Measurements from ENCODE around the gene PCYT1A. TPM values are rescaled to one million over a fixed set of nuclear protein-coding genes. Genes with fewer than 3 reads are reported as not detected.
A peak's percentile ranks its signal among the peaks of the same experiment; 100 is the strongest.

PCYT1A gene
- total and polyA plus RNA-seq, 2 of the 13 experiments (the other 11 are each of a cell fraction or from before 2014, with no cell fraction given) = 26.4 to 45.3 TPM

DNA sequence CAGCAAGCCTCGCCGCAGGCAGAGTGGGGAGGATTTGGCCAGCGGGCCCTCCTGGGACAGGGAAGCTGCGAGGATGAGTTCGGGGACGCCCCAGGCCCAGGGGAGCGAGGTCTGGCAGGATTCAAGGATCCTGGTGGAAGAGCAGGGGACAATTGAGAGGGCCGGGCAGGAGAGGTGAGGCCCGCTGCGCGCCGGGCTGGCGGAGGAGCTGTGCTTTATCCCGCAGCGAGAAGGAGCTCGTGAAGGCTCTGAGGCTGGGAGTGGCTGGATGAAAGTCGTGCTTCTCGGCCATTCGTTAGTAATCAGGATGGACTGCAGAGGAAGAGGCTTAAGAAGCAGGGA is 67.6 kb downstream of the PCYT1A start:
- ATAC-seq (no peak), FAIRE-seq (no peak), DNase-seq (ENCODE audit: low spot score) (no peak)
- CTCF ChIA-PET (ENCODE audit: low intra/inter-chr PET ratio, low total read pairs) = no interaction called here
- in situ Hi-C loops (cut with HindIII; ENCODE audit: extremely low pct_ligation_motif_present, low pct_unique_long_range_greater_than_20kb) = no loop called here
- Histone ChIP-seq H4K20me1 (ENCODE audit: insufficient read depth, low read length) (no peaks in the 10 kb centered on the region), H2AFZ (ENCODE audit: low read length) (no peak overlapping the region), H3K4me1 (ENCODE audit: insufficient read depth, low read length) (peaks cover 52% of the 10 kb centered on the region), H3K9ac (ENCODE audit: insufficient read depth, low read depth, low read length) (no peak overlapping the region; the same call in 1 of the 2 replicates), H3K9me3 (ENCODE audit: low read length) (no peaks in the 10 kb centered on the region), H3K4me3 (replicated peaks in 1 of 3; ENCODE audit: insufficient read depth in 1 of 3, low read depth in 2 of 3, low read length in 3 of 3) (no peak overlapping the region; a peak in 1 of 6 replicates), H3K27ac (ENCODE audit: extremely low read length, insufficient read depth, low read length) (peak overlapping the region; percentile 53), H3K79me2 (ENCODE audit: insufficient read depth, low read length) (no peaks in the 10 kb centered on the region), H3K27me3 (ENCODE audit: control insufficient read depth in 1 of 2, insufficient read depth in 2 of 2, low read length in 2 of 2) (no peaks in the 10 kb centered on the region; a peak in 1 of 5 replicates), H3K4me2 (ENCODE audit: low read depth, low read length) (peak overlapping the region; percentile 34; the same call in 1 of the 2 replicates), H3K36me3 (replicated peaks in 1 of 2; ENCODE audit: control insufficient read depth in 1 of 2, insufficient read depth in 2 of 2, low read length in 2 of 2) (no peaks in the 10 kb centered on the region)
- 90% methylated on average over 19 of the region's 19 CpGs for WGBS (ENCODE audit: low lambda C conversion rate)
- BruUV-seq (replicated peaks) = no TSS peak
- intact Hi-C loops (cut with micrococcal nuclease; ENCODE audit: unreplicated experiment) = no loop called here
- POLR2A ChIA-PET = no interaction called here
- TF ChIP-seq ZFAT (CRISPR knock-in tag; conservative IDR thresholded peaks at IDR 0.05) = no peak
- TF ChIP-seq ZNF772 (CRISPR knock-in tag; IDR thresholded peaks at IDR 0.05) = no peak
- no peak for TF ChIP-seq ATF1 (CRISPR knock-in tag; IDR thresholded peaks at IDR 0.05)
- TF ChIP-seq, protein P1, sequence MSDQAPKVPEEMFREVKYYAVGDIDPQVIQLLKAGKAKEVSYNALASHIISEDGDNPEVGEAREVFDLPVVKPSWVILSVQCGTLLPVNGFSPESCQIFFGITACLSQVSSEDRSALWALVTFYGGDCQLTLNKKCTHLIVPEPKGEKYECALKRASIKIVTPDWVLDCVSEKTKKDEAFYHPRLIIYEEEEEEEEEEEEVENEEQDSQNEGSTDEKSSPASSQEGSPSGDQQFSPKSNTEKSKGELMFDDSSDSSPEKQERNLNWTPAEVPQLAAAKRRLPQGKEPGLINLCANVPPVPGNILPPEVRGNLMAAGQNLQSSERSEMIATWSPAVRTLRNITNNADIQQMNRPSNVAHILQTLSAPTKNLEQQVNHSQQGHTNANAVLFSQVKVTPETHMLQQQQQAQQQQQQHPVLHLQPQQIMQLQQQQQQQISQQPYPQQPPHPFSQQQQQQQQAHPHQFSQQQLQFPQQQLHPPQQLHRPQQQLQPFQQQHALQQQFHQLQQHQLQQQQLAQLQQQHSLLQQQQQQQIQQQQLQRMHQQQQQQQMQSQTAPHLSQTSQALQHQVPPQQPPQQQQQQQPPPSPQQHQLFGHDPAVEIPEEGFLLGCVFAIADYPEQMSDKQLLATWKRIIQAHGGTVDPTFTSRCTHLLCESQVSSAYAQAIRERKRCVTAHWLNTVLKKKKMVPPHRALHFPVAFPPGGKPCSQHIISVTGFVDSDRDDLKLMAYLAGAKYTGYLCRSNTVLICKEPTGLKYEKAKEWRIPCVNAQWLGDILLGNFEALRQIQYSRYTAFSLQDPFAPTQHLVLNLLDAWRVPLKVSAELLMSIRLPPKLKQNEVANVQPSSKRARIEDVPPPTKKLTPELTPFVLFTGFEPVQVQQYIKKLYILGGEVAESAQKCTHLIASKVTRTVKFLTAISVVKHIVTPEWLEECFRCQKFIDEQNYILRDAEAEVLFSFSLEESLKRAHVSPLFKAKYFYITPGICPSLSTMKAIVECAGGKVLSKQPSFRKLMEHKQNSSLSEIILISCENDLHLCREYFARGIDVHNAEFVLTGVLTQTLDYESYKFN (CRISPR knock-in tag; conservative IDR thresholded peaks at IDR 0.05) = no peak
- no peak for TF ChIP-seq RFX5 (IDR thresholded peaks at IDR 0.05; ENCODE audit: low read depth, low read length)
- TF ChIP-seq, protein P2, sequence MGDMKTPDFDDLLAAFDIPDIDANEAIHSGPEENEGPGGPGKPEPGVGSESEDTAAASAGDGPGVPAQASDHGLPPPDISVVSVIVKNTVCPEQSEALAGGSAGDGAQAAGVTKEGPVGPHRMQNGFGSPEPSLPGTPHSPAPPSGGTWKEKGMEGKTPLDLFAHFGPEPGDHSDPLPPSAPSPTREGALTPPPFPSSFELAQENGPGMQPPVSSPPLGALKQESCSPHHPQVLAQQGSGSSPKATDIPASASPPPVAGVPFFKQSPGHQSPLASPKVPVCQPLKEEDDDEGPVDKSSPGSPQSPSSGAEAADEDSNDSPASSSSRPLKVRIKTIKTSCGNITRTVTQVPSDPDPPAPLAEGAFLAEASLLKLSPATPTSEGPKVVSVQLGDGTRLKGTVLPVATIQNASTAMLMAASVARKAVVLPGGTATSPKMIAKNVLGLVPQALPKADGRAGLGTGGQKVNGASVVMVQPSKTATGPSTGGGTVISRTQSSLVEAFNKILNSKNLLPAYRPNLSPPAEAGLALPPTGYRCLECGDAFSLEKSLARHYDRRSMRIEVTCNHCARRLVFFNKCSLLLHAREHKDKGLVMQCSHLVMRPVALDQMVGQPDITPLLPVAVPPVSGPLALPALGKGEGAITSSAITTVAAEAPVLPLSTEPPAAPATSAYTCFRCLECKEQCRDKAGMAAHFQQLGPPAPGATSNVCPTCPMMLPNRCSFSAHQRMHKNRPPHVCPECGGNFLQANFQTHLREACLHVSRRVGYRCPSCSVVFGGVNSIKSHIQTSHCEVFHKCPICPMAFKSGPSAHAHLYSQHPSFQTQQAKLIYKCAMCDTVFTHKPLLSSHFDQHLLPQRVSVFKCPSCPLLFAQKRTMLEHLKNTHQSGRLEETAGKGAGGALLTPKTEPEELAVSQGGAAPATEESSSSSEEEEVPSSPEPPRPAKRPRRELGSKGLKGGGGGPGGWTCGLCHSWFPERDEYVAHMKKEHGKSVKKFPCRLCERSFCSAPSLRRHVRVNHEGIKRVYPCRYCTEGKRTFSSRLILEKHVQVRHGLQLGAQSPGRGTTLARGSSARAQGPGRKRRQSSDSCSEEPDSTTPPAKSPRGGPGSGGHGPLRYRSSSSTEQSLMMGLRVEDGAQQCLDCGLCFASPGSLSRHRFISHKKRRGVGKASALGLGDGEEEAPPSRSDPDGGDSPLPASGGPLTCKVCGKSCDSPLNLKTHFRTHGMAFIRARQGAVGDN (CRISPR knock-in tag; IDR thresholded peaks at IDR 0.05) = peak; percentile 44; the same call in 1 of the 2 replicates
- 0 out of 2 replicates have a peak, but pooled peaks have one; percentile 18 for TF ChIP-seq ZBTB38 (CRISPR knock-in tag; IDR thresholded peaks at IDR 0.05)
- no peak for TF ChIP-seq ZNF83 (CRISPR knock-in tag; IDR thresholded peaks at IDR 0.05; ENCODE audit: borderline replicate concordance)
- 0 out of 2 replicates have a peak, but pooled peaks have one; percentile 21 for TF ChIP-seq ZNF572 (CRISPR knock-in tag; IDR thresholded peaks at IDR 0.05)
